ENCODE results near the gene LIMS2. TPM values are rescaled to one million over a fixed set of nuclear protein-coding genes. Genes with fewer than 3 reads are reported as not detected.

The LIMS2 gene
- total and polyA plus RNA-seq, 2 donors (not counting 3 experiments of a cell fraction or from before 2014, with no cell fraction given): 48.3 to 55.6 TPM

DNA sequence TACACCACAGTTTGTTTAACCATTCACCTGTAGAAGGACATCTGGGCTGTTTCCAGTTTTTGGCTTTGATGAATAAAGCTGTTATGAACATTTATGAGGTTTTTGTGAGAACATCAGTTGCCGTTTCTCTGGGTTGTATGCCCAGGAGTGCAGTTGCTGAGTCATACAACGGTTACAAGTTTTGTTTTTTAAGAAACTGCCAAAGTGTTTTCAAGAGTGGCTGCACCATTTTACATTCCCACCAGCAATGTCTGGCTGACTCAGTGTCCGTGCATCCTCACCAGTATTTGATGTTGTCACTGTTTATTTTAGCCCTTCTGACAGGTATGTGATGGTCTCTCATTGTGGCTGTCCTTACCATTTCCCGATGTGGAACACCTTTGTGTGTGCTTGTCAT is 77.3 kb downstream of the LIMS2 start:
- DNase-seq (ENCODE audit: low read depth, low spot score) (no peak), FAIRE-seq (no peak)
- H3K9ac ChIP-seq (replicated peaks; ENCODE audit: extremely low read depth, insufficient read depth, low read length): no peak overlapping the region
- BruUV-seq (replicated peaks): no TSS peak
- peaks cover 9% of the 10 kb centered on the region for H3K4me1 ChIP-seq (ENCODE audit: control insufficient read depth, extremely low read depth, insufficient read depth, low read length)
- H2AFZ ChIP-seq (ENCODE audit: low read depth, low read length): peak overlapping the region; percentile 11
- H3K4me2 ChIP-seq (ENCODE audit: insufficient read depth, low read length): no peak overlapping the region
- H3K79me2 ChIP-seq (ENCODE audit: control insufficient read depth, insufficient read depth, low read length): no peaks in the 10 kb centered on the region
- no peaks in the 10 kb centered on the region for H3K36me3 ChIP-seq (ENCODE audit: control insufficient read depth in 2 of 2, extremely low read depth in 1 of 2, insufficient read depth in 2 of 2, low read length in 2 of 2)
- no peak overlapping the region for H3K4me3 ChIP-seq (replicated peaks in 1 of 3; ENCODE audit: insufficient read depth in 1 of 3, low read depth in 1 of 3, low read length in 3 of 3)
- CTCF ChIA-PET: no interaction called here
- intact Hi-C loops (cut with micrococcal nuclease): loop anchor here (10.0 kb wide), 1 partner anchor 257 kb away; the partner anchor contains the start of gene POLR2D
- no peaks in the 10 kb centered on the region for H4K20me1 ChIP-seq (replicated peaks; ENCODE audit: control insufficient read depth, extremely low read depth, insufficient read depth, low read length)
- H3K27ac ChIP-seq (ENCODE audit: insufficient read depth, low read depth, low read length): no peak overlapping the region
- no peaks in the 10 kb centered on the region for H3K9me1 ChIP-seq (replicated peaks; ENCODE audit: control insufficient read depth, extremely low read depth, insufficient read depth, low read length)
- H3K9me3 ChIP-seq (replicated peaks; ENCODE audit: control insufficient read depth, insufficient read depth, low read length): no peaks in the 10 kb centered on the region
- no peaks in the 10 kb centered on the region for H3K27me3 ChIP-seq (ENCODE audit: control insufficient read depth in 2 of 2, insufficient read depth in 2 of 2, low read length in 2 of 2)
- dilution Hi-C loops (cut with MboI; ENCODE audit: extremely low pct_ligation_motif_present, low sequenced_read_pairs): no loop called here
- POLR2A ChIA-PET: no interaction called here
- TF ChIP-seq MAX (IDR thresholded peaks at IDR 0.05; ENCODE audit: insufficient read depth, insufficient read length) (no peak), POLR2A (IDR thresholded peaks at IDR 0.05; ENCODE audit: low read depth, low read length) (no peak), GATA2 (IDR thresholded peaks at IDR 0.05; ENCODE audit: insufficient read depth, insufficient read length, low read depth, low read length) (no peak), EZH2 (IDR thresholded peaks at IDR 0.05; ENCODE audit: borderline replicate concordance, low read depth, low read length, severe bottlenecking) (no peak), CTCF (IDR thresholded peaks at IDR 0.05; ENCODE audit: extremely low read depth in 1 of 2, insufficient read depth in 1 of 2, low read depth in 1 of 2, low read length in 2 of 2) (no peak), MYC (IDR thresholded peaks at IDR 0.05; ENCODE audit: low read depth, low read length) (no peak), POLR2AphosphoS5 (IDR thresholded peaks at IDR 0.05; ENCODE audit: insufficient read depth, low read depth, low read length) (no peak), FOS (IDR thresholded peaks at IDR 0.05; ENCODE audit: borderline replicate concordance, insufficient read depth, low read length) (no peak), JUN (IDR thresholded peaks at IDR 0.05; ENCODE audit: borderline replicate concordance, insufficient read depth, insufficient read length, low read depth) (no peak)
